ENCODE data around the gene STOX2.

GRCh38 chr4:183945741-183946140, 40.6 kb downstream of the STOX2 start:
- TF ChIP-seq CTCF (IDR thresholded peaks at IDR 0.05; ENCODE audit: insufficient read depth, low read depth, low read length) = no peak
- no peak for TF ChIP-seq EZH2 (IDR thresholded peaks at IDR 0.05; ENCODE audit: insufficient read depth, low read length)
